HG02571 (cell line): Measurements from ENCODE around the gene SCYL3.
"Not testable (repeated sequence)": the region's sequence is repeated elsewhere in the genome, so short reads cannot be mapped to it uniquely, and the experiment has no call there.

Experiments used
- ATAC-seq: cut with Tn5 transposase; IDR thresholded peaks from one replicate; pipeline ENCODE4 v1.9.1; 2021; ENCODE audit warnings: mild to moderate bottlenecking, moderate library complexity; ENCODE audit not compliant: unreplicated experiment

The SCYL3 gene

GRCh38 chr1:169893645-169894423, at the start of gene SCYL3:
TSS of gene SCYL3 (minus strand) at chr1:169893896. CDS start at chr1:169888840, 5,056 bp downstream.
- ATAC-seq, result peak; percentile 91

- ATAC-seq, result no peak
Observed at GRCh38 chr1:169941982-169942830, 48.5 kb upstream of the SCYL3 start.

GRCh38 chr1:169933984-169934725, 40.5 kb upstream of the SCYL3 start:
- no peak for ATAC-seq

- no peak for ATAC-seq
Observed at GRCh38 chr1:169931795-169932231, 38.1 kb upstream of the SCYL3 start.

- no peak for ATAC-seq
Observed at GRCh38 chr1:169929210-169929526, 35.5 kb upstream of the SCYL3 start.

GRCh38 chr1:169928438-169929209, 34.9 kb upstream of the SCYL3 start:
- ATAC-seq, result no peak

- peak; percentile 63 for ATAC-seq
Observed at GRCh38 chr1:169925505-169926482, 32.1 kb upstream of the SCYL3 start.

GRCh38 chr1:169924829-169925228, 31.1 kb upstream of the SCYL3 start:
- no peak for ATAC-seq

GRCh38 chr1:169924063-169924462, 30.4 kb upstream of the SCYL3 start:
- ATAC-seq, result no peak

GRCh38 chr1:169921080-169921479, 27.4 kb upstream of the SCYL3 start:
- no peak for ATAC-seq

GRCh38 chr1:169918927-169919326, 25.2 kb upstream of the SCYL3 start:
- ATAC-seq, result no peak

- not testable (repeated sequence) for ATAC-seq
Observed at GRCh38 chr1:169918220-169918619, 24.5 kb upstream of the SCYL3 start.

GRCh38 chr1:169915150-169915549, 21.5 kb upstream of the SCYL3 start:
- ATAC-seq, result no peak

GRCh38 chr1:169914531-169914930, 20.8 kb upstream of the SCYL3 start:
- ATAC-seq, result no peak

GRCh38 chr1:169909499-169909898, 15.8 kb upstream of the SCYL3 start:
- ATAC-seq, result no peak

- no peak for ATAC-seq
Observed at GRCh38 chr1:169906938-169907337, 13.2 kb upstream of the SCYL3 start.

- no peak for ATAC-seq
Observed at GRCh38 chr1:169904834-169905233, 11.1 kb upstream of the SCYL3 start.

GRCh38 chr1:169902751-169903150, 9.1 kb upstream of the SCYL3 start:
- ATAC-seq, result no peak

- ATAC-seq, result no peak
Observed at GRCh38 chr1:169901115-169901514, 7.4 kb upstream of the SCYL3 start.
